ENCODE measurements around the gene BARX2.

BARX2 gene

DNA sequence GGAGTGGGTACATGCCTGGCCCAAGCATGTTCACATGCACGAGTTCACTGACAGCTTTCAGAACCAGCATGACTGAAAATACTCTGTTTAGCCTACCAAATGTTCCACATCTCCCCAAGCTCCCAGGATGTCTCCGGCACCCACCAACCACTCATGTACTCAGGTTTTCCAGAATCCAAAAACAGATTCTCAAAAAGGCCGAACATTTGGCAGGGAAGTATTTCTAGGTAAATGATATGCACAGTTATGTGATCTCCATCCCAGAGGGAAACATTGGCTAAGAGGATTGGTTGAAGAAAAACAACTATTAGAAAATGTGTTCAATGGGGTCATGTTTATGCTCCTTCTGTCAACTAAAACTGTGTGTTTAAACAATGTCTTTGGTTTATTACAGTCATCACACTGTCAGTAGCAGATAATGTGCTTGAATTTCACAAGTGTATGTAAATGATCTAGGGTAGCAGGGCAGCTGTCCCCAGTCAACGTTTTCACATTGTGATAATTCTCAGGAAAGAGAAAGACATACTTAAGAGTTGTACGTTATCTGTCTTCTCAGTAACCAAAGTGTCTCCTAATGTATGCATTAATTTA, 52.3 kb downstream of the BARX2 start:
- Histone ChIP-seq H3K9ac (ENCODE audit: low read depth, low read length) (no peak overlapping the region), H3K27ac (ENCODE audit: low read length) (no peak overlapping the region), H4K20me1 (ENCODE audit: insufficient read depth, low read length) (no peaks in the 10 kb centered on the region), H3K36me3 (ENCODE audit: insufficient read depth, low read length) (no peaks in the 10 kb centered on the region), H3K79me2 (ENCODE audit: insufficient read depth, low read length) (no peaks in the 10 kb centered on the region), H3K4me1 (ENCODE audit: insufficient read depth, low read length) (no peaks in the 10 kb centered on the region), H3K27me3 (ENCODE audit: insufficient read depth, low read length, poor library complexity) (peaks cover 13% of the 10 kb centered on the region), H3K4me3 (ENCODE audit: low read depth in 1 of 2, low read length in 2 of 2) (no peak overlapping the region), H2AFZ (ENCODE audit: low read depth, low read length) (no peak overlapping the region), H3K9me3 (ENCODE audit: insufficient read depth, low read length, severe bottlenecking) (no peaks in the 10 kb centered on the region), H3K4me2 (ENCODE audit: insufficient read depth, low read length) (no peak overlapping the region)
- DNase-seq (no peak), ATAC-seq (ENCODE audit: insufficient read depth, low read depth) (no peak)
- TF ChIP-seq, protein P1, sequence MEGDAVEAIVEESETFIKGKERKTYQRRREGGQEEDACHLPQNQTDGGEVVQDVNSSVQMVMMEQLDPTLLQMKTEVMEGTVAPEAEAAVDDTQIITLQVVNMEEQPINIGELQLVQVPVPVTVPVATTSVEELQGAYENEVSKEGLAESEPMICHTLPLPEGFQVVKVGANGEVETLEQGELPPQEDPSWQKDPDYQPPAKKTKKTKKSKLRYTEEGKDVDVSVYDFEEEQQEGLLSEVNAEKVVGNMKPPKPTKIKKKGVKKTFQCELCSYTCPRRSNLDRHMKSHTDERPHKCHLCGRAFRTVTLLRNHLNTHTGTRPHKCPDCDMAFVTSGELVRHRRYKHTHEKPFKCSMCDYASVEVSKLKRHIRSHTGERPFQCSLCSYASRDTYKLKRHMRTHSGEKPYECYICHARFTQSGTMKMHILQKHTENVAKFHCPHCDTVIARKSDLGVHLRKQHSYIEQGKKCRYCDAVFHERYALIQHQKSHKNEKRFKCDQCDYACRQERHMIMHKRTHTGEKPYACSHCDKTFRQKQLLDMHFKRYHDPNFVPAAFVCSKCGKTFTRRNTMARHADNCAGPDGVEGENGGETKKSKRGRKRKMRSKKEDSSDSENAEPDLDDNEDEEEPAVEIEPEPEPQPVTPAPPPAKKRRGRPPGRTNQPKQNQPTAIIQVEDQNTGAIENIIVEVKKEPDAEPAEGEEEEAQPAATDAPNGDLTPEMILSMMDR (IDR thresholded peaks at IDR 0.05; ENCODE audit: borderline replicate concordance, extremely low read depth, low read length, poor library complexity, severe bottlenecking) = no peak
- no peak for TF ChIP-seq EZH2 (IDR thresholded peaks at IDR 0.05; ENCODE audit: borderline replicate concordance, low read depth, low read length, severe bottlenecking)

DNA sequence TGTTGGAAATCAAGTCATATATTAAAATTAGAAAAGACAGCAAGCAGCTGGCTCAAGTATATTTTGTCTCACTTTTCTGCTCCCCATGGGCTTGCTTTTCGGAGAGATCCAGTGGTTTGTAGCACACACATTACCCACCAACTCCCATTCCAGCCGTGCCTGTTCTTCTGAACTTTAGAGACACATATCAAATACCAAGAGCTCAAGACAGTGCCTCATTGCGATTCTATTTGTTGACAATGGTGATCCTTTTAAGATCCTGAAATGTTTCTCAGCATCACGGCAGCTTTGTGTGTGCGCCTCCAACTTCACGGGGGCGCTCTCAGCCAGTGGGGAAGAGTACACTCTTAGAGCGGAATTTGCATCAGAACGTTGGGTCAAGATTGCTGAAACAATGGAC, 52.9 kb downstream of the BARX2 start:
- ATAC-seq (ENCODE audit: insufficient read depth, low read depth) (no peak), DNase-seq (no peak)
- Histone ChIP-seq H3K4me3 (ENCODE audit: low read depth in 1 of 2, low read length in 2 of 2) (no peak overlapping the region), H3K4me2 (ENCODE audit: insufficient read depth, low read length) (no peak overlapping the region), H3K79me2 (ENCODE audit: insufficient read depth, low read length) (no peaks in the 10 kb centered on the region), H3K27ac (ENCODE audit: low read length) (no peak overlapping the region), H3K9me3 (ENCODE audit: insufficient read depth, low read length, severe bottlenecking) (no peaks in the 10 kb centered on the region), H2AFZ (ENCODE audit: low read depth, low read length) (no peak overlapping the region), H4K20me1 (ENCODE audit: insufficient read depth, low read length) (no peaks in the 10 kb centered on the region), H3K36me3 (ENCODE audit: insufficient read depth, low read length) (no peaks in the 10 kb centered on the region), H3K4me1 (ENCODE audit: insufficient read depth, low read length) (no peaks in the 10 kb centered on the region), H3K9ac (ENCODE audit: low read depth, low read length) (no peak overlapping the region), H3K27me3 (ENCODE audit: insufficient read depth, low read length, poor library complexity) (peaks cover 10% of the 10 kb centered on the region)
- TF ChIP-seq EZH2 (IDR thresholded peaks at IDR 0.05; ENCODE audit: borderline replicate concordance, low read depth, low read length, severe bottlenecking) = no peak
- TF ChIP-seq, protein P1 (IDR thresholded peaks at IDR 0.05; ENCODE audit: borderline replicate concordance, extremely low read depth, low read length, poor library complexity, severe bottlenecking) = no peak

DNA sequence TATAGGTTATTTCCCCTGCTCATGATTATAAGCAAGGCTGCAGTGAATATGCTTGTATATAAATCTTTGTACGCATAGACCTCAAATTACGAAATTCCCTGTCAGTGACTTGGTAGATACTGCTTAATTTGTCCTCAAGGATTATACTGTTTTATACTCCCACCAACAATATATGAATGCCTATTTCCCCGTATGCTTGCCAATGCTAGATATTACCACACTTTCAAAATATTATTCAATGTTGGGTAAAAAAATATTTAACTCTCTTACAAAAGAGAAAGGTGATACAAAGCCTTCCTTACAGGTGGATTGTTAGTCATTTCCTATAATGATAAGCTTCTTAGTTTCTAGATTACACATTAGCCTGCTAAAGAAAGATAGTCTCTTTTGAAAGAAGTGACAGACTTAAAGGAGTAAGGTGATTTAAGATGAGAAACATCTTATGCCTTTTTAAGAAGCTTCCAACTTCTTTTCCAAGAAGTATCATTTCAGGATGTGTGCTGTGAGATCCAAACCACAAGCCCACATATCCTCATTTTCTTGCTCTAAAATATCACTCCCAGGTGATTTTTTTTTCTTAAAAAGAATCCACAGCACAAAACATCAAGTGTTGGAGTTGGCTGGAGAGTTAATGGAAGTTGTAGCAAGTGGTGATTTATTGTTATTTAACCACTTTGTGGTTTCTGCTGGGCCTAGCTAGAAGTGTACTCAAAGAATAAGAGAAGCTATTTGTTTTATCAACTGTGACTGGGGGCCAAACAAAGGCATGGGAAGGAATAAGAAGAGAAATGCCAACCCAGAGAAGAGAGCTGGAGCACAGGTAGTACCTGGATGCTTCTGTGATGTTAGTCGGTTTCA, 59.2 kb downstream of the BARX2 start:
- Histone ChIP-seq H2AFZ (ENCODE audit: low read depth, low read length) (no peak overlapping the region), H4K20me1 (ENCODE audit: insufficient read depth, low read length) (no peaks in the 10 kb centered on the region), H3K4me2 (ENCODE audit: insufficient read depth, low read length) (no peak overlapping the region), H3K27ac (ENCODE audit: low read length) (no peak overlapping the region), H3K4me3 (ENCODE audit: low read depth in 1 of 2, low read length in 2 of 2) (no peak overlapping the region), H3K9ac (ENCODE audit: low read depth, low read length) (no peak overlapping the region), H3K27me3 (ENCODE audit: insufficient read depth, low read length, poor library complexity) (no peaks in the 10 kb centered on the region), H3K79me2 (ENCODE audit: insufficient read depth, low read length) (no peaks in the 10 kb centered on the region), H3K9me3 (ENCODE audit: insufficient read depth, low read length, severe bottlenecking) (no peaks in the 10 kb centered on the region), H3K36me3 (ENCODE audit: insufficient read depth, low read length) (no peaks in the 10 kb centered on the region), H3K4me1 (ENCODE audit: insufficient read depth, low read length) (no peaks in the 10 kb centered on the region)
- no peak for ATAC-seq (ENCODE audit: insufficient read depth, low read depth)
- TF ChIP-seq, protein P1 (IDR thresholded peaks at IDR 0.05; ENCODE audit: borderline replicate concordance, extremely low read depth, low read length, poor library complexity, severe bottlenecking) = no peak
- no peak for TF ChIP-seq EZH2 (IDR thresholded peaks at IDR 0.05; ENCODE audit: borderline replicate concordance, low read depth, low read length, severe bottlenecking)
- DNase-seq = no peak
